Left kidney (tissue), 2 donors: ENCODE results near the gene MBOAT2. TPM values are rescaled to one million over a fixed set of nuclear protein-coding genes. Genes with fewer than 3 reads are reported as not detected.

Experiments used
- DNase-seq: peaks from one replicate; pipeline ENCODE4 v3.0.0-alpha.2; 2013
- polyA plus RNA-seq: library from polyadenylated mRNA; unstranded; fragments of 120-200 nt; gene quantifications from one replicate; pipeline ENCODE4 v1.2.1, GENCODE V29; 2013; ENCODE audit not compliant: insufficient read length

MBOAT2 gene
- polyA plus RNA-seq, 1 donor, result 90.8 TPM

- DNase-seq, result no peak
Measured at GRCh38 chr2:9018534-9018933, 15.1 kb upstream of the MBOAT2 start.

DNA sequence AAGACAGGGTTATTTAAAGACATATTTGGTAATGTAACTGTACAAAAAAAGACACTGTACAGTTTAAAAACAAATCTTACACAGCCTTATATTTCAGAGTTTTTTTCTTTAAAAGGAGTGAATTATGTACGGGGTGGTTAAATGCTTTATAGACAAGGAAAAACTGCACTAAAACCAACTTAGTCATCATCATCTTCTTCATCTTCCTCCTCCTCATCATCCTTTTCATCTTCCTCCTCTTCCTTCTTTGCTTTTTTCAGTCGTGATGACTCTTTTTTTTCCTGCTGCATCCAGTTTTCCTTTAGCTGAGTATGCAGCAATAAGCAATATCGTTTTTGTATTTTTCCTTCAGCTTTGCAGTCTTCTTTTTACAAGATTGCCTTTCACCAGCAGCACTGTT lies 14.6 kb upstream of the MBOAT2 start:
- DNase-seq, result no peak

DNA sequence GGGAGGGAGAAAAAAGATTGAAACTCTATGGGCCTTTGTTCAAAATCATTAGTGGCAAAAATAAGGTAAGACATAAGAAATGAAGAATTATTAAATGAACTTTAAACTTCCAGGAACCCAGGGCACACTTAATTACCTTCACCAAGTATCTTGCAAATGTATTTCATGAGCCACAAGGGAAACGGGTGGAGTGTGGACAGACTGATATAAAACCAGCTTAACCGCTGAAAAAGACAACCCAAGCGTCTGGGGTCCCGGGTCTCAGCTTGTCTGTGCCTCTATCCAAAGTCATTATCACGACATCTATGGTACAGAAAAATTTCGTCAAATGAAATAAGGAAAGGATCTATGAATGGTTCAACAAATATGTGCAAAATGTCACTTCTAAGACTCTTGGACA lies 13.9 kb upstream of the MBOAT2 start:
- no peak for DNase-seq

GRCh38 chr2:9015998-9016397 lies 12.5 kb upstream of the MBOAT2 start:
- DNase-seq, result no peak

DNA sequence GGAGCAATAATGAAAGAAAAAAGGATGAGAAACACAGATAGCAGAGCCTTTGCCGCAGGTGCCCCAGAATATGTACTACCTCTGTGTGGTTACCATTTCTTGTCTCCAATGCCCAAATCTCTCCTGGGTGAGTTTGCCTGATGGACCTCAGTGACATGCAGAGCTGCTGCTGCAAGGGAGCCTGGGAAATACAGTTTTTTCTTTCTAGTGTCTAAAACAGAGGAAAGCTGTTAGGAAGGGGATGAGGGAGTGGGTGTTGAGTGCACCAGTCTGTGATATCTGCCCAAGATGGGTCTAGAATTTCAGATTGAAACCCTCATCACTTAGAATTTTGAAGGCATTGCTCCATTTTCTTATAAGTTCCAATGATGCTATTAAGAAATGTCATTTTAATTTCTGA lies 9.9 kb upstream of the MBOAT2 start:
- no peak for DNase-seq

GRCh38 chr2:9010866-9011265 lies 7.4 kb upstream of the MBOAT2 start:
- DNase-seq, result no peak

DNA sequence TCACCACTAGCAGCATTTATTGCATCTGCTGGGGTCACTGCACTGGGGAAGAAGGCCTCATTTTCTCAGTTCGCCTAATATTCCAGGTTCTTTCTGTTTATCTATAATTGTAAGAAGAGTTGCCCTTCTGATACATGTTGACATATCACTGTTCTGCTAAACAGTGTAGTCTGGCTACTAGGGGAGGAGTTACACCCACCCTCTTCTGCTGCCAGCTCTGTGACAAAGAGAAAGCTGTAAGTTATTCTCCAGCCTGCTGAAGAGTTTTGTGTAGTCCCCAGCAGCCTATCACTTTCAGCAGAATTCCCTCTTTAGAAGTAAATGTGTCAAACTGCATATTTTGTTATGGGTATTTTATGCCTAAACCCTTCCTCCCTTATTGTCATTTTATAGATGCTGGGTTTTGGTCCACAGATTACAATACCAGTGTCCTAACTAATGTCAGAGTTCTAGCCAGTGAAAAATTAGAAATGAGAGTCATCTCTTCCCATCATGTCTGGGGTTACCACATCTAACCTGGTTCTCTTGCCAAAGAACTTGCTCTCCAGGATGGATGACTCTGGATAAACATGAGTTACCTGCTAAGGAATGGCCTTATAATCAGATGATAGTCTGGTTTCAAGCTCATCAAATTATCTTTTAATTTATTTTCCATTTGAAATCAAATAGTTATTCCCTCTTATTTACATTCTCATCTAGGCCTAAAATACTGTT lies 5.6 kb upstream of the MBOAT2 start:
- no peak for DNase-seq

DNA sequence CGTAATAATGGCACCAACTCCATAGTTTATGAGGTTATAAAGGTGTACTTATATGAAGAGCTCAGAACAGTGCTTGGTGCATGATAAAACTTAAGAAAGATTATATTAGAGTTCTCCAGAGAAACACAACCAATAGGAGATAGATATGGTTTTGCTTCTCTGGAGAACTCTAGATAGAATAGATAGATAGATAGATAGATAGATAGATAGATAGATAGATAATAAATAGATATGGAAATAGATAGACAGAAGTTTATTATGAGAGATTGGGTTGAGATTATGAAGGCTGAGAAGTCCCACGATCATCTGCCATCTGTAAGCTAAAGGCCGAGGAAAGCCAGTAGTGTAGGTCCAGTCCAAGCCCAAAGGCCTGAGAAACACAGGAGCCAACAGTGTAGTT lies 2.9 kb upstream of the MBOAT2 start:
- DNase-seq, result no peak

DNA sequence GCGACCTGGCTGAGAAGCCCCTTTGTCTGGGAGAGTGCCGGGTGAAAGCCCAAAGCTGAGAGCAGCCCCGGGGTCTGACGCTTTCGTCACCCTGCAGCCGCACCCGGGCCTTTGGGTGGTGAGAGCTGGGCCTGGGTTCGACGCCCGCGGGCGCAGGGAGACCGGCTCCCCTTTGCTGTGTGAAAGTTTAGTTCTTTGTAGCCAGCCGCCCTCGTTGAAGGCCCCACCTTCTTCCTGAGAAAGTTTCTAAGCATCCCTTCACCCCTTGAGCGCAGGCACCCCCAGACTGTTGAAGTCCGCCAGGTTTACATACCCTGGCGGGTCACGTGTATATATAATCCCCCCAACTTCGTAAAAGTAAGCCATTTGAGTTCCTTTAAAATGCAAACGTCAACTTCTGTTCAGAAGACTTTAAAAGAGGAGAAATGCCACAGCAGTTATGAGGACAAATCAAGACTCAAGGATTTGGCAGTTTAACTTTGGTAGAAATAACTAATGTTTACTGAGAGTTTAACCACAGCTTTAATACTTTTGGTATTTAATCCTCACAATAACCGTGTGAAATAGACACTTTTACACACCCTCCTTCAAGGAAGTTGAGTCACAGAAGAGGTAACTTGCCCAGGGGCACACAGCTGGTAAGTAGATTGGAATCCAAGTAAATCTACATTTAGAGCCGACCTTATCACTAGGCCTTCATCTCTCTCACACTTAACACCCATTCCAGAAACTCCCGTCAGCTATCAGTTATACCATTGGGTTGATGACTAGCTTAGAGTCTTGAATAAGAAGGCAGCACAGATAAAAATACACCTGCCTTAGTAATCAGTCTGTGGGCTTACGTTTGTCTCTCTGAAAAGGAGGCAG lies 1.1 kb upstream of the MBOAT2 start:
- DNase-seq, result no peak

GRCh38 chr2:9003366-9003615 lies 193 bp downstream of the MBOAT2 start:
- DNase-seq, result no peak

DNA sequence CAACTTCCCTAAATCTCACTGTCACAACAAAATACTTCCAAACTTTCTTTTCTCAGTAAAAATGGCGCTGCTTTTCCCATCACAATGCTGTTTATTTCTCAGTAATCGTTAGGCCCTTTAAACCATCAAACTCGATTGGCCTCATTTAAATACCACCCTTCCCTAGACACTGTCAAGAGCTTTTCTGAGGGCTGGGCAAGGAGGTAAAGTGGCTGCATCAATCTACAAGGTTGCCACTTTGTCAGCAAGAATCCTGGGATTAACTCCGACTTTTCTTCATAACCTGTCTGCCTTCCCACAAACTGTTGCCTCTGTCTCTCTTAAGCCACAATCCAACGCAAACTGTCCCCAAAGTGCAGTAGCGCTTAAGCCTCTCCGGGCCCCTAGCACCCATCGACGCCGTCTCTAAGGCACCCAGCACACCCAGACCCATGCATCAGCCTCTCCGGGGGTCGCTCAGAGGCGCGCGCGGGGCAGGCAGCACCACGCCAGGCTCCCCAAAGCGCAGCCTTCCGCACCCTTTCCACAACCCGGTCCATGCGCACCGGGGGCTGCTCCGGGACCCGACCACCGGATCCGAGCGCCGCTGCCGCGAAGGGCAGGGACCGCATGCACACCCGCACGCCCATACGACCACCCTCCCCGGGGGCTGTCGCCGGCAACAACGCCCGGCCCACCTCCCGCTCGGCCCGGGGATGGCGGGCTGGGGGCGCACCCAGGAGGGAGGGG lies 683 bp downstream of the MBOAT2 start:
- DNase-seq, result no peak

DNA sequence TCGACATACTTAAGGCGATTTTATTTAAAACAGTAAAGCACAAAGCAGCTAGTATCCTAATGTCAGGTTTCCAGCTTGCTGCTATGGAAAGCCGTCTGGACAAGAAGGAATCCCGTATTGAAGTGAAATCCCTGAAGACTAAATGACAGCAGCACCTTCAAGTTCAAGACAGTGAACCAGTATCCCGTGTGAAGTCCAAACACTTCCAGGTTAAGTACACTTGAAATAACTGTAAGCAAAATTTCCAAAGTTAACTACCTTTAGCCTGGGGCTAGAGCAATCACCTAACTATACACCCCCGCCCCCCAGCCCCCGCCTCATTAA lies 1.2 kb downstream of the MBOAT2 start:
- DNase-seq, result no peak

DNA sequence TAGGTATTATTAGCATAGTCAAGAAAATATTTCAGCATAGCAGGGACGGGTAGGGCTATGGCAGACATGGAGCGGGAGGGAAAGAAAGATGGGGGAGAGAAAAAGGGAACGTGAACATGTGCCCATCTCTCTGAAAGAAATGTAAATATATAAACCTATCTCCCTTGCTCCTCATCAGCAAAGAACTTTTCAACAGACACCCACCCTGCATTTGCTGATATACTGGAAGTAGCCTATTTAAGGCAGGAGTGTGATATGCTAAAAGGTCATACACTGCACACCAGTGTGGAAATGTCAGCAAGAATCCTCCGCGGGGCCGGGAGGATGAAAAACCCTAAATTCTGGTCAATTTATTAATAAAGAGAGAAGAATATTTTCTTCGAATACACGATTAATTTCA lies 1.7 kb downstream of the MBOAT2 start:
- DNase-seq, result no peak

- no peak for DNase-seq
Measured at GRCh38 chr2:9001229-9001628, 2.3 kb downstream of the MBOAT2 start.

DNA sequence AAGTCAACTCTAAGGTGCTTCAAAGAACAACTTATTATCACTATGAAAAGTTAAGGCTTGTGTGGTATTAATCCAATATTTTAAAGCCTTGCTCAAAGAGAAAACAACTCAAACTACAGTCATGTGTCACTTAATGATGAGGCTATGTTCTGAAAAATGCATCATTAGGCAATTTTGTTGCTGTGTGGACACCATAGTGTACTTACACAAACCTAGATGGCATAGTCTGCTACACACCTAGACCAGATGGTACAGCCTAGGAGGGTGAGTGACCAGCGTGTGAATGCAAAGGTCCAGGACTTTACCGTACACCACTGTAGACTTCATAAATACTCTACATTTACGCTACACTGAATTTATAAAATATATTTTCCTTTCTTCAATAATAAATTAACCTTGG lies 3.0 kb downstream of the MBOAT2 start:
- DNase-seq, result no peak

DNA sequence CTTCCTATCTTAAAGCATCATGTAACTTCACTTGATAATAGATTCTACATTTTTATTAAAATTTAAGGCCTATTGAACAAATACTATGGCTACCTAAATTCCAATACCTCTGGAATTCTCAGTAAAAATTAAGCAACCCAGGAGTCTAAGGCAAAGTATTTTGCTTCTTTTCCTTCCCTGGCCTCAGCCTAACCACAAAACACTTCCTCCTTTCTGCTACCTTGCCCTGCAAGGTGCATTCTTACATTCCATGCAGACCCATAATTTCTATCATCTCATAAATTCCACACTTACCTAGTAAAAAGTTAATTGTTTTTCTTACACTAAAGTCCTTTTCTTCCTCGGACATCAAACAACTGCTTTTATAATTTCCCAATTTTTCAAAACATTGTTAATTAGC lies 3.7 kb downstream of the MBOAT2 start:
- DNase-seq, result no peak

DNA sequence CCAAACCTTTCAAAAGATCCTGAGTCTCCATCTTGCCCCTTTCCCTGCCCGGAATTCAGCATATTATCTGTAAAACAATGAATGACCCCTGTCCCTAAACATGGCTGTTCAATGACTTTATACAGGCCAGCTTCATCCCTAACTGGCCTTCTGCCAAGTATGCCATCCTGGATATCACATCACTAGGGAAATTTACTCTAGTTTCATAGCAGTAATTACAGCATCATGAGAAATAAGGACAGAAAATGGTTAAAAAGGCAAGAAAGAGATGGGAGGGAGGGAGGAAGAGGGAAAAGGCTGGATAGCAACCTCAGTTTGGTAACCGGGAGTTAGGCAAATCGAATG lies 4.4 kb downstream of the MBOAT2 start:
- no peak for DNase-seq

GRCh38 chr2:8998418-8999101 lies 4.9 kb downstream of the MBOAT2 start:
- DNase-seq, result no peak

GRCh38 chr2:8997631-8998030 lies 5.9 kb downstream of the MBOAT2 start:
- no peak for DNase-seq

GRCh38 chr2:8997108-8997507 lies 6.4 kb downstream of the MBOAT2 start:
- no peak for DNase-seq

- no peak for DNase-seq
Measured at GRCh38 chr2:8996006-8996405, 7.5 kb downstream of the MBOAT2 start.

DNA sequence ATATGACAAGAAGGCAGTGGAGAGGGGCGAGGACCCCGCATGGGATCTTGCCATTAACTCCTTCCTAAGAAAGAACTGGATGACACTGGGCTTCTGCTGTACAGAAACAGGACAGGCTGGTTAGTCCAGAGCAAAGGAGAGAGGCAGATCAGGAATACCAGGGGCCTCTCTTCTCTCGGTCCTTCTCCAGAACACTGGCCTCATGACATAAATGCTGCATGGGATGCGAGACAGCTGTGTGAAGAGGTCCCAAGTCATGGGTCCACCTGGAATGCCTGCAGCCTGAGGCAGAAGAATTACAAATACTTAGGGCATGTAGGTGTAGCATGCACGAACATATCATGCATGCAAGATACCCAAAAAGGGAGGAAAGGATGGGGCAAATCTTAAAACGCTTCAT lies 9.1 kb downstream of the MBOAT2 start:
- DNase-seq, result no peak

GRCh38 chr2:8993902-8994278 lies 9.6 kb downstream of the MBOAT2 start:
- DNase-seq, result no peak
